Fibroblast of peridontal ligament (primary cell): Measurements from ENCODE around the gene SORCS2.

ENCODE experiments used
- DNase-seq: peaks from one replicate; pipeline ENCODE4 v3.0.0-alpha.2; 2010; ENCODE audit errors: extremely low read depth

Gene SORCS2

DNA sequence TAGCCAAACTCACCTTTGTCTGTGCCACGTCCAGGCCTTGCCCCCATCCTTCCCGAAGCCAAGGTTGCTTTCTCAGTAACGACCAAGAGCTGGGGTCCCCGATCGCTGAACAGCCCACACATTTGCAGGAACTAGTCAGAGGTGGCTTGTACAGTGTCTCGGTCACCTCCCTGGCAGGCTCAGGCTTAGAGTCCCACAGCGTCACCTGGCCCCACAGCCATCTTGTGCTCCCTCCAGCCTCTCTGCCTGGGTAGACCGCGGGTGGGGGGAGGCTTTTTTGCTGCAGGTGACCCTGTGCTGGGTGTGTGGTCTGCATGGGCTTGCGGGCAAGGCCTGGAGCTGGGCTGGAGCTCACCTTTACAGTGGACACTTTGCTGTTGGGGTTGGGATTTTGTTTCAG, 182.2 kb downstream of the SORCS2 start:
- DNase-seq = no peak

DNA sequence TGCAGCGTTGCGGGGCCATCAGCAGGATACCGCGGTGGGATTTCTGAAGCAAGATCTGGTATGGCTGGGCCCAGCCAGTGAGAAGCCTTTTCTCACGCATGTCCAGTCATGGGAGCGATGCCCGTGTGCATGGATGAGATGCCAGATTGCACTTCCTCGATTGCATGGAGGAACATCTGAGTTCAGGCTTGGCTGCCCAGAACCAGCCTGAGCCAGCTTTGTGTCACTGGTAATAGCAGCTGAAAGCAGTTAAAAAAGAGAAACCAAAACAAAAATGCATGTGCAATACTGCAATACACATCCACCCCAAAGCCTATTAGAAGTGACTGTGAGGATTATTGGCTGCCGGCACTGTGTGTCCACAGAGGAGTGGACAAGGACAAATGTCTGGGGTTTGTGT, 183.1 kb downstream of the SORCS2 start:
- no peak for DNase-seq

DNA sequence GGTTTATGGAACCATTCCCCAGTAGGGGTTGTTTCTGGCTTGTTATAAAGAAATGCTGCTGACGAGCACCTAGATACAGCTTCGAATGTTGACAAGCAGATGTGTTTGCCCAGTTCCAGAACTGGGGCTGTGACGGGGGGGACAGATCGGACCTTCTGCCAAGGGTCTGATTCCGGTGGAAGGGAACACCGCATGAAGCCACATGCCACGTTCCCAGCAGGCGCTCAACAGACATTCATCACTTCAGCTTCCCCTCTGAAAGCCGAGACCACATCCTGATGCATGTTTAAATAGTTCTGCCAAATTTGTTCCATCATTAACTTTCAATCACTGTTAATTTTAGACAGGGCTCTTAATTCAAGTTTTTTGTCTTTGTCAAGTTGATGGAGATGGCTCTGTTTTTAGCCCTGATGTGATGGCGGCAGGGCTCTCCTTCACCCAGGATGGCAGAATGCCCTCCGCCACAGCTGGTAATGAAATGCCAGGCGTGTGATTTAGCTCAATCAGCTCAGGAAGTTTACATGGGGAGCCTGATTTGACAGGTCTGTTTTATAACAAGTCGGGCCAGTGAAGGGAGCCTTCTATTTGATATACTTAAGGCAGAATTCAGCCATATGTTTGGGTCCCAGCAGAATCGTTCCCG, 185.0 kb downstream of the SORCS2 start:
- DNase-seq = no peak

DNA sequence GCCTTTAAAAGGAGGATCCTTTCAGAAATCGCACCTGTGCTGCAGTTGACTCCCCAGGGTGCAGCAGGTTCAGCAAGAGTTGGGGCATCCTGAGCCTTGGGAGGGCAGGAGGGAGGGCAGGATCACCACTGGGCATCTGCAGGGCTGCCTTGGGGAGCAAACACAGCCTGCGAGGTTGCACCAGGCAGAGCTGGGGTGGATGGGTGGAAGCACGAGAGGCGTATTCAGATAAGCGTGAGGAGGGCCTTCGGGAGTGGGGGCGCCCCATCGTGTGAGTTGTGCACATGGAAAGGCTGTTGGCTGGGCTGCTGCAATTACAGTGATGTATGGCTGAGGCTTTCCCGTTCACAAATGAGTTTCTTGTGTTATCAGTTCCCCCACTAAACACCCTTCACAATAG, 186.8 kb downstream of the SORCS2 start:
- no peak for DNase-seq

DNA sequence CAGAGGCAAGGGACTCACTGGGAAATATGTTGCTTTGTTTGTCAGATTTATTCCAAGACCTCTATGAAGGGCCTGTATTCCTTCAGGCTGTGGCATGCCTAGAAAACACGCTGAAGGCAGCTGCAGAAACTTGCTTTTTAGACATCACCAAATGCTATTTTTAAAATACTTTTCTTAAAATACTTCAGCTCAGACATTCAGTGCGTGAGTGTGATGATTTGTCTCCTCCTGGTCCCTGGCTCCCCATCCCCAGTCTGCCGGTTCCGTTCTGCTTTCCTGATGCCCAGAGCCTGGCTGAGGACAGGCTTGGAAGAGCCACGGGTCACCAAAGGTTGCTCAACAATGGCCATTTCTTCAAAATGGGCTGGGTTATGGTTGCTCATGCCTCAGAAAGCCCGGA, 187.4 kb downstream of the SORCS2 start:
- DNase-seq = no peak

DNA sequence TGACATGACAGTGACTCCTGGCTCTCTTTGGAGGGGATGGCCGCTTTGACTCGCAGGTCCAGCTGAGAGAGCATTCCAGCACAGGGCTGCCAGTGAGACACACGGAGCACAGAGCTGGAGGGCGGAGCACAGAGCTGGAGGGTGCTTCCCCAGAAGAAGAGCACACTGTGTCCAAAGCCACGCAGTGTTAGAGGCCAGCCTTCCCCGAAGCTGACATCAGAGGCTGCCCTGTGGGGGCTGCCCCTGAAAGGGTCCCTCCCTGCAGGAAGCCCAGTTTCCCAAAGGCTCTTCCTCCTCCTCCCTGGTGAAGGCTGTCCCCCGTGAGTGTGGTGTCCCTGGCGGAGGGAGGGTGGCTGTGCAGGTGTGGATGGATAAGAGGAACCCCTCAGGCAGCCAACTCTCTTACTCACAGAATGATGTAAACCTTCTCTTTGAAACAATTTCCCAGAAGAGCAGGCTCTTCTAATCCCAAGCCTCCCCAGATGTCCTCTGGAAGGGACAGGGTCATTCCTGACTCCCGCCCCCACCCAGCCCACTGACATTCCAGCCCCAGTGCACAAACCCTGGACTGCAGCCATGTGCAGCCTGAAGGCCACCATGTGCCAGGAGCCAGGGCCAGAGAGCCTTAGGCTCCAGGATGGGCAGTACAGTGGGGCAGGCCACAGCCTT, 189.0 kb downstream of the SORCS2 start:
- no peak for DNase-seq

DNA sequence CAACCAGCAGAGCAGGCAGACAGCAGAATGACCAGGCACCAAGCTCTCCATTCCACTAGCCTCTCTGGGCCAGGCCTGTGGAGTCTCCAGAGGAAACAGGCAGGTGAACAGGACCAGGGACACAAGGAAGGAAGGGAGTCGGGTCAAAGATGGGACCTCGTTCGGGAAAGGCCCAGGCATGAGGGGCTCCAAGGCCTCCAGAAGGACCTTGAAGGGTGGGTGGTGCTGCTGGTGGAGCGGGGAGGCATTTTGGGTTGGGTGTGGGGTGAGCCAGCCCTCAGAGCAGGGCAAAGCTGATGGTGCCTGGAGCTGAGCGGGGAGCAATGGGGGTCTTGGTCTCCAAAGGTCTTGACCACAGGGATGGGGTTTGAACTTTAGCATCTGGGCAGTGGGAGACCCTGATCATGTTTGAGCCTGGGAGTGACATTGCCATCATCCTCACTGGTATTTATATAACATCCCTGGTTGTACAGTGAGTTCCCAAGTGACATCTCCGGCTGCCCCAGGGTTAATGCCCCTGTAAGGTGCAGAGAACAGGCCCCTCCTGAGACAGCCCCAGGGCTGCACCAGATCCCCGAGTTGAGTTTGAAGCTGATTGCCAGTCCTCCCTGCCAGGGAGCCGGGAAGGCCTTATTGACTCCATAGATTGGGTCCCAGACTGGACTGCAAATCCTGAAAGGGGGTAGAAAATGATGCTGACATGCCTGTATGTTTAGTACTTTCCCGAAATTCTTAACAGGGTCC, 189.7 kb downstream of the SORCS2 start:
- no peak for DNase-seq

DNA sequence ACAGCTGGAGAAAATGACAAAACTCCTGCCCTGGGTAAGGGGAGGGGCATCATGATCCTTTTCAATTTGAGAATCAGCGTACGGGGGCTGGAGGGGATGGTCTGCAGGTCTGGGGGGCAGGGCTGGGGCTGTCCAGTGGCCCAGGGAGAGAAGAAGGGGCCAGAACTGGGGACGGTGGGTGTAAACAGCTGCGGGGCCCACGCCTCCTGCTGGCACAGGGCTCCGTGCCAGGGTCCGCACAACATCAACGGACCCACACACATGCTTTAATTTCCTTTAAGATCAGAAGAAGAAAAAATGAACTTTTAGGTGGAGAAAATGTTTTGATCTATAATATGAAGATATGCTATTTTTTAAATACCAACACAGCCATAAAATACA, 190.3 kb downstream of the SORCS2 start:
- no peak for DNase-seq

DNA sequence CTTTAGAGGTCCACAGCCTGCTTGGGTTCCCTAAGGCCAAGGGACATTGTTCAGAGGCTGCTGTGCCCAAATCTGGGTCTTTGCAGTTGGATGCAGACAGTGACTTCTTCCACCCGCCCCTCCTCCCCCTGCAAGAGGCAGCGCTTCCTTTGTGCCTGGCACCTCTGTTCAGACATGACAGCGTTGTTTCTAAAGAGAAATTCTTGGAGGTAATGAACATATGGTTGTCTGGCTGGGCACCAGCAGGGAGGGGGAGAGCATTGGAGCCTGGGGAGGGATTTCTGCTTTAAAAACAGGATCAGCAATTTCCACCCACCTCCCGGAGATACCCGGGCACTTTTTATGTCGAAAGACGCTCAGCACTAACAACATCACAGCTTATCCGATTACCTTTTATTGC, 190.9 kb downstream of the SORCS2 start:
- DNase-seq = no peak

DNA sequence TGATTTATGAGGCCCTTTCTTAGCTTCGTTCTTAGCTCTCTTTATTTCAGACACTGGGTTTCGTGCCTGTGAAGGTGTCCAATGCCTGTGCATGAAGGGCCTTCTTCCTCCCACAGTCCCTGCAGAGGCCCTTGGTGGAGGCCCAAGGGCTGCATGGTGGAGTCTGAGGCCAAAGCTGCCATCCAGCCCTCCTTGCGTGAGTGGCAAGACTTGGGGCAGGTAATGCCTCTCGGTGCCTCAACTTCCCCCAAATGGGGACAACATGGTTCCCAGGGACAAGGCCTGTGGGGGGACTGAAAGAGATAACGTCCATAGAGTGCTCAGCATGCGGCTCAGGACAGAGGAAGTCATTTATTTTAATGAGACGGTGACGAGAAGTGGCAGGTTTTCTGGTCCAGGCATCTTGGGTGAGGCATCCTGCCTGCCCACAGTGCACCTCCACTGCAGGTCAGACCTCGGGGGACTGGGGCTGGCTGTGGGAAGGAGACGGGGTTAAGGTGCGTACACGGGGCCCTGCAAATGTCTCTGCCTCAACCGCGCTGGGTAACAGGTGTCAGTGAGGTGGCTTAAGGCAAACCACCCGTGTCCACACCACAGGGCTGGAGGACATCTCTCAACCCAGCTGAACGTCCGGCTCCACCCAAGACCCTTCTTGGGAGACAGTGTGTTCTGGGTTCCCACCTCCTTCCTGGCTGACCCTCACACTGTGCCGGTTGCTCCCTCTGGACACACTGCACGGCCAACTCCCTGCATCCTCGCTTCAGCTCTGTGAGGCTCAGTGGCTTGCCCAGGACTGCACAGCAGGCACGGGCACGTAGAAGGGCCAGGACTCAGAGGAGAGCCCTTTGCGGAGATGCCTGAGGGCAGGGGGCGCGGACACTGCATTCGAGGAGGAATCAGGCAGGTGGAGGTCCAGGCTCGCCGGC, 191.9 kb downstream of the SORCS2 start:
- no peak for DNase-seq

DNA sequence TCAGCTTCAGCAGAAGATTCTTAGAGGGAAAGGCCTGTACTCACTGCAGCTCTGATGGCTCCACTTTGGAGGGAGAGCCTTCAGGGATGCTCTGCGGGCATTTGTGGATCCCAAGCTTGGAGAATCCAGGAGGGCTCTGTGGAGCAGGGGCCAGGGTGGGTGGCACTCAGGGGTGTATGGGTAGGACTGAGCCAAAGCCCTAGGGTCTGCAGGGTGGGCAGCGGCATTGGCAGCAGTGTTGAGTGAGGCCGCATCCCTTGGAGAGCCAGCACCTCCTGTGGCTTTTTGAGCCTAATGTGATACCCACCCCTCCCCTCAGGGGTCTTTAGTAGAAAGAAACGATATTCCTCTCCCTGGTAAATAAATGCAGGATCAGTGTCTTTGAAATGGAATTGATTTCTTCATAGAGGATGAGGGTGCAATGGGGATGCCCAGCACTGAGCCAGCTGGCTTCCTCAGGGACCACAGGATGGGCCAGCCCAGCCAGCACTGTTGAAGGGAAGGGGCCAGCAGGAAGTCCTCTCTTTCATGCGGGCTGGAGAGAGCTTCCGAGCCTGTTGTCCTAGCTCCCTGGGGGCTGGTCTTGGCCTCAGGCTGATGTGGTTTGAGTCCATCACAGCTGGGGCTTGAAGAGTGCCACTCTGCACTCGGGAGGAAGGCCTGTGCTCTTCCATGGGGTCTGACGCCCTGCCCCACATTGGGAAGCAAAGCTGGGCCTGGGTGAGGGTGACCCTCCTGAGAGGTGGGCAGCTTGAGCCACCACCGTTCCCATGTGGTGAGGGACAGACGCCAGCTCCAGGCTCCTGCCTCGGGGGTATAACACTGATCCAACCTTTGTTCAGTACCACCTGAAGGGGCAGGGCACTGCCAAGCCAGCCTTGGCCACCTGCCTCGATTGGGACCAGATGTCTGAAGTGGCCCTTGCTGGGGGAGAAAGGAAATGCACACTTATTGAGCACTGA, 192.9 kb downstream of the SORCS2 start:
- no peak for DNase-seq

DNA sequence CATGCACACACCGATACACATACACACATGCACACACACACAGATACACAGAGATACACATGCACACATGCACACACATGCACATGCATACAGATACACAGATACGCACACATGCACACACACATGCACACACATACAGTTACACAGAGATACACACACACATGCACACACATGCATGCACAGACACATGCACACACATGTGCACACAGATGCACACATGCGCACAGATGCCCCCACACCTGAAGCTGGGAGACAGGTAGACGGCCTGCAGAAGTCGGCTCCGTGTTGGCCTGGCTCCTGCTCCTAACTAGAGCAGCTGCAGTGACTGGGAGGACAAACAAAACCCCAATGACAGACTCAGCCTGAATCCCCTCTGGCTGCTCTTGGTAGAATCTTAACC, 195.6 kb downstream of the SORCS2 start:
- no peak for DNase-seq

DNA sequence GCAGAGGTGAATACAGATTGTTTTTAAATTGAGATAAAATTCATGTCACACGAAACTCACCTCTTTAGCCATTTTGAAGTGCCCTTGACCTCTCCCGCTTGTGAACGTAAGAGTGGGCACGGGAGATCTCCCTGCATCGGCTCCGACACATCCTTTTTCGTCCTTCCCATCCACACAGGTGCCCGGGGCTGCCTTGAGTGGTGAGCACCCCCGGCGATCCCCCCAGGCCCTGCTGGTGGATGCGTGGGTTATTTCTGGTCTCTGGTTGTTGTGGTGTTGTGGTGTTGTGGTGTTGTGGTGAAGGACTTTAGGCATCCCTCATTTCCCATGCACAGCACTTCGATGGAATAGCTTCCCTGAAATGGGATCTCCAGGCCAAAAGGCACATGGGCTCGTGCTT, 196.3 kb downstream of the SORCS2 start:
- DNase-seq = no peak

DNA sequence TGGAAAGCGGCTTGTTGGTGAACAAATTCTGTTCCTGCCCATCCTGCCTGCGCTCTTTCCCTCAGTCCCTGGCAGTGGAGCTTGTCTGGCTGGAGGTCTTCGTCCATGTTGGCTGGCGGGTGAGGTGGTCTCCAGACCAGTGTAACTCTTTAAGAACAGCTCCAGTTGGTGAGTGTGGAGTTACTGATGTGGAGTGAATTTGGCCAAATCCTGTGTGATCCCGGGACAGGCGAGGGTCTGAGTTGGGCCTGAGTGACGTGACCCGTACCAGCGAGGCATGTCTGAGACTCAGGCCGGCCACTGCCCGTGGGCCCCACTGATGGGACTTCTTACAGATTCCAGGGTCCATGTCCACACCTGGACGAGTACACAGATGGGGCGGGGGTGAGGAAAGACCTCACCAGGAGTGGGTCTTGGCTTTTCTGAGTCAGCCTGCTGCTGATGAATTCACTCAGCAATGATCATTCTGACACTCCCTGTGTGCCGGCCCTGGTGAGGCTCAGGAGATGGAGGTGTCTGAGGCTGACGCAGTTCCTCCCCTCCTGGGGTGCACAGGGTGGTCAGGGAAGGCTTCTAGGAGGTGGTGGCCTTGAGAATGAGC, 196.9 kb downstream of the SORCS2 start:
- DNase-seq = no peak

DNA sequence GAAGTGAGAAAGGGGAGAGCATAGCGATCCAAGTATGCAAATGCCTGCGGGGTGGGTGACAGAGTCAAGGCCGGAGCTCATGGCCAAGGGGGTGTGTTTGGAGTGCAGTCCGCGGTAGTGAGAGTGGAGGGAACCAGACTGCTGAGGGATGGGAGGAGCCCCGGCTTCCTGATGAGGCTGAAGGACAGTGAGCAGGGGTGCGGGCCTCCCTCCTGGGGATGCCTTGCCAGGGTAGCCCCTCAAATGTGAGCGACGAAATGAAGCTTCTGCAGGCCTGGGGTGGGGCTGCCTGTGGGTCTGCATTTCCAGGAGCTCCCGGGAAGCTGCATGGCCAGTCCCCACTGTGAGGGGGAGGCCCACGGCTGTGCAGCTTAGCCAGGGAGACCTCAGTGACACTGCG, 197.4 kb downstream of the SORCS2 start:
- no peak for DNase-seq

DNA sequence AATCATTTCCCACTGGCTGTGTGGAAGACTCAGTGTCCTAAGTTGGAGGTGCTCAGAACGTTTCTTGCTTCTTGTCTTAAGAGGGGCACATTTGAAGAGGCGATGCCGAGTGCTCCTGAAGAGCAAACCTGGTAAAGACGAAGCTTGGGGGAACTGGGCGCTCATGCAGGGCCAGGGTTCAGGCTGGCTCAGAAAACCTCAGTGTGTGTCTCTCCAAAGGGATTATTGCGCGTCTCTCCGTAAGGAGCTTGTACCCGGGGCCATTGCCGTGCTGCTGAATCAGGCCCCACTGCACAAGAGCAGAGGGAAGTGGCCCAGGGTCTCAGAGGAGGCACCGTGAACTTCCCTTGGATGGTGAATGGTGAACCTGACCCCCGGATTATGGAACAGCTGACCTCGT, 198.0 kb downstream of the SORCS2 start:
- no peak for DNase-seq

DNA sequence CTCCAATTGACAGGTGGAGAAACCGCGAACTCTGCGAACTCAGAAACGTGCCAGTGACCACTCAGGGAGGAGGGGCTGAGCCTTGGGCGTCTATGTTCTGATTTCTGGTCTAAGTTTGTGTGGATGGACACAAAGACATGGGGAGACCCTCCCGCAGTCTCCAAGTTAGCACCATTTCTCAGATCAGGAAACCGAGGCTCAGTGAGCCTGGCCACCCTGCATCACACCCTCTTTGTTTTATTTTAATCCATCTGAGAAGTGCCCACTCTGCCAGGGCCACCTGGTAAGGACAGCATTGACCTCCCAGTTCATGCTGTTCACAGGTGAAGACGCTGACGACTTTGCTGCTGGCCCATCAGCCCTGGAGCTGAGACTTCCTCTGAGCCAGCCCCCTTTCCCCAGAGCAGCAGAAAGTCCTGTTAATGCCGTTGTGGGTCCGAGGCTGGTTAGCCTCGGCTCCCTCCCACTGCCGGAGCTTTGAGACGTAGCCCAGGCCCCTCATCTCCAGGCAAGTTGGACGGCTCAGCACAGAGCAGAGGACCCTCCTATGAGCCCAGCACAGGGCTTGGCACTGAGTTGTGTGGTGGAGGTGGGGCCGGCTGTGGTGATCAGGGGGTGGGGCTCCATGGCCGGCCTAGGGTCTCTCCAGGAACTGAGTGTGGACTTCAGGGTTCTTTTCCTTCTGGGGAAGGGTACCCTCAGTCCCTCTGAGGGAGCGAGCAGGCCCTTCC, 198.7 kb downstream of the SORCS2 start:
- DNase-seq = no peak

DNA sequence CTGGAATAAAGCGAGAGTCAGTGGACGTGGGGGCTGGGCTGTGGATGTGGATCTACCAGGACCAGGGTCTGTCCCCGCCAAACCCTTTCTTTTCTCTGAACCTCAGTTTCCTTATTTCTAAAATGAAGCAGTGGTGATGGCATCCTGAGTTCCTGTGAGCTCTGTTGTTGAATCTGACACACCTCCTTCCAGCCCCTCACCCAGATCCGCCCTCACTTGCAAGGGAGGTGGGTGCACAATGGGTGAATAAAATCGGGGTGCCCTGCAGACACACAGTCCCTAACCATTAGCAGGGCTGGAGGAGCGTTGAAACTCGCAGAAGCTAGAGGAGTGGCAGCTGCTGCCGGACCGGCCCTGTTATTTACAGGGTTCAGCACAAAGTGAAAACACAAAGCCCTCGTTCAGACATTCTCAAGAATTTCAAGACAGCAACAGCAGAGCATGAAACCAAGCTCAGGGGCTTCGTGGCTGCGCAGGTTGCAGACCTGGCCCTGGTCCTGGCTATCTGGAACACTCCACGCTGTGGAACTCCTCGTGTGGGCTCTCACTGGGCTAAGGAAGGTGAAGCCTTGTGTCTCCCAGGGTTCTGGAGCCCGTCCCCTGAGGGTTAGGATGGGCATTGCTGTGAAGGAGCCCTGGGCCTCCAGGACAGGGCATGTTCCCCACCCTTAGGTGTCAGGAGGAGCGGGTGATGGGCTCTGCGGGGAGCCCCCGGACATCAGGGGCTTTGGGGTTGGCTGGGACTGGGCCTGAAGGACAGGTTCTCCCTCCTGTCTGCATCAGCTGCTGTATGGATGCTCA, 199.5 kb downstream of the SORCS2 start:
- no peak for DNase-seq
